ENCODE measurements around the gene EMILIN2.
"Not testable (repeated sequence)": the region's sequence is repeated elsewhere in the genome, so short reads cannot be mapped to it uniquely, and the experiment has no call there.

Gene EMILIN2

GRCh38 chr18:2845172-2845571 is 1.6 kb upstream of the EMILIN2 start:
- no peak for DNase-seq (ENCODE audit: low read depth)

- peak; percentile 23 for DNase-seq (ENCODE audit: low read depth)
Measured at GRCh38 chr18:2847317-2848246, 776 bp downstream of the EMILIN2 start.

GRCh38 chr18:2848247-2849246 is 1.7 kb downstream of the EMILIN2 start:
- no peak for DNase-seq (ENCODE audit: low read depth)

GRCh38 chr18:2850816-2851215 is 4.0 kb downstream of the EMILIN2 start:
- no peak for DNase-seq (ENCODE audit: low read depth)

GRCh38 chr18:2851771-2852170 is 5.0 kb downstream of the EMILIN2 start:
- no peak for DNase-seq (ENCODE audit: low read depth)

GRCh38 chr18:2852460-2852859 is 5.7 kb downstream of the EMILIN2 start:
- not testable (repeated sequence) for DNase-seq (ENCODE audit: low read depth)

GRCh38 chr18:2853173-2853925 is 6.5 kb downstream of the EMILIN2 start:
- no peak for DNase-seq (ENCODE audit: low read depth)

GRCh38 chr18:2853926-2854664 is 7.3 kb downstream of the EMILIN2 start:
- DNase-seq (ENCODE audit: low read depth), result no peak

GRCh38 chr18:2854875-2855274 is 8.1 kb downstream of the EMILIN2 start:
- DNase-seq (ENCODE audit: low read depth), result no peak

GRCh38 chr18:2855560-2856350 is 8.9 kb downstream of the EMILIN2 start:
- no peak for DNase-seq (ENCODE audit: low read depth)

GRCh38 chr18:2856547-2857170 is 9.9 kb downstream of the EMILIN2 start:
- no peak for DNase-seq (ENCODE audit: low read depth)

GRCh38 chr18:2857491-2858131 is 10.8 kb downstream of the EMILIN2 start:
- no peak for DNase-seq (ENCODE audit: low read depth)

GRCh38 chr18:2860397-2860796 is 13.6 kb downstream of the EMILIN2 start:
- not testable (repeated sequence) for DNase-seq (ENCODE audit: low read depth)

GRCh38 chr18:2863997-2864396 is 17.2 kb downstream of the EMILIN2 start:
- DNase-seq (ENCODE audit: low read depth), result not testable (repeated sequence)

- DNase-seq (ENCODE audit: low read depth), result not testable (repeated sequence)
Measured at GRCh38 chr18:2866465-2866864, 19.7 kb downstream of the EMILIN2 start.

GRCh38 chr18:2869207-2869606 is 22.4 kb downstream of the EMILIN2 start:
- DNase-seq (ENCODE audit: low read depth), result no peak

- no peak for DNase-seq (ENCODE audit: low read depth)
Measured at GRCh38 chr18:2871111-2871720, 24.4 kb downstream of the EMILIN2 start.

- DNase-seq (ENCODE audit: low read depth), result no peak
Measured at GRCh38 chr18:2872095-2872494, 25.3 kb downstream of the EMILIN2 start.

- no peak for DNase-seq (ENCODE audit: low read depth)
Measured at GRCh38 chr18:2874765-2875164, 28.0 kb downstream of the EMILIN2 start.
